Measurements from ENCODE around the gene RNF169.

- TF ChIP-seq CTCF (conservative IDR thresholded peaks at IDR 0.05 in 1 of 2, IDR thresholded peaks at IDR 0.05 in 1 of 2; ENCODE audit: low read depth in 1 of 2, low read length in 2 of 2): no peak
- no peak for TF ChIP-seq EZH2 (IDR thresholded peaks at IDR 0.05; ENCODE audit: low read length, missing control alignments)
Observed at GRCh38 chr11:74707182-74707581, 41.5 kb upstream of the RNF169 start.
